SU-DHL-6 (cell line): ENCODE results near the gene ADAMTS7.
"Not testable (repeated sequence)": the region's sequence is repeated elsewhere in the genome, so short reads cannot be mapped to it uniquely, and the experiment has no call there.

ENCODE experiments used
- H2AFZ ChIP-seq: fragments of 200-600 bp; sonication (generic); 2 replicates; pipeline ENCODE4 v1.6.1; 2014; ENCODE audit warnings: low read depth, mild to moderate bottlenecking, moderate library complexity, mixed read lengths, antibody characterized with exemption, low read length; ENCODE audit not compliant: severe bottlenecking
- H3F3A ChIP-seq: fragments of 200-600 bp; shearing (Covaris generic); 2 replicates; pipeline ENCODE4 v1.6.0; 2016; ENCODE audit warnings: antibody characterized with exemption, mild to moderate bottlenecking; ENCODE audit not compliant: insufficient read depth
- H3K27ac ChIP-seq: fragments of 200-600 bp; sonication (generic); 2 replicates; pipeline ENCODE4 v1.5.1; 2016; ENCODE audit warnings: low read depth, mild to moderate bottlenecking, low read length, moderate library complexity, mixed read lengths
- H3K27me3 ChIP-seq: fragments of 200-600 bp; sonication (generic), shearing (Covaris generic); 2 replicates; pipeline ENCODE4 v1.6.0; 2014; ENCODE audit warnings: mild to moderate bottlenecking, low read length
- H3K36me3 ChIP-seq: fragments of 200-600 bp; sonication (generic); 2 replicates; pipeline ENCODE4 v1.6.1; 2014; ENCODE audit warnings: mild to moderate bottlenecking, low read length, mixed read lengths
- H3K4me2 ChIP-seq: fragments of 300-600, 200-600 bp; shearing (Covaris generic), sonication (generic); 2 replicates; pipeline ENCODE4 v1.6.0; 2014; ENCODE audit warnings: low read length, low read depth, mild to moderate bottlenecking; ENCODE audit not compliant: poor library complexity, severe bottlenecking
- H3K4me3 ChIP-seq: fragments of 200-600 bp; sonication (generic); 2 replicates; pipeline ENCODE4 v1.5.1; 2014; ENCODE audit warnings: antibody characterized with exemption, low read length, mild to moderate bottlenecking, mixed read lengths; ENCODE audit not compliant: insufficient read depth, poor library complexity, severe bottlenecking
- H3K79me2 ChIP-seq: fragments of 200-600 bp; sonication (generic); 2 replicates; pipeline ENCODE4 v1.6.1; 2014; ENCODE audit warnings: mild to moderate bottlenecking, low read length, moderate library complexity; ENCODE audit not compliant: insufficient read depth
- H3K9ac ChIP-seq: fragments of 200-600 bp; sonication (generic); 2 replicates; pipeline ENCODE4 v1.7.0; 2014; ENCODE audit warnings: mild to moderate bottlenecking, low read length
- H3K9me2 ChIP-seq: fragments of 200-600 bp; sonication (generic); replicated peaks from 2 replicates; pipeline ENCODE4 v1.6.1; 2014; ENCODE audit warnings: low read length; ENCODE audit not compliant: insufficient read depth
- H3K9me3 ChIP-seq: fragments of 200-600 bp; sonication (generic); 2 replicates; pipeline ENCODE4 v1.6.1; 2014; ENCODE audit warnings: low read length, mixed read lengths; ENCODE audit not compliant: insufficient read depth
- H4K20me1 ChIP-seq: fragments of 200-600 bp; sonication (generic); 2 replicates; pipeline ENCODE4 v1.6.1; 2014; ENCODE audit warnings: low read depth, mild to moderate bottlenecking, antibody characterized with exemption, low read length, moderate library complexity, mixed read lengths
- EZH2phosphoT487 ChIP-seq: fragments of 200-600 bp; sonication (generic), shearing (Covaris generic); conservative IDR thresholded peaks from 2 replicates; pipeline ENCODE4 v1.6.1; 2018; ENCODE audit warnings: mild to moderate bottlenecking, antibody characterized with exemption, low read length, moderate library complexity, mixed read lengths
- TF ChIP-seq, protein P1 (sequence below): fragments of 200-600 bp; sonication (generic); IDR thresholded peaks from one replicate; pipeline ENCODE4 v1.5.1; 2017; ENCODE audit warnings: antibody characterized with exemption, mild to moderate bottlenecking, low read length, moderate library complexity; ENCODE audit not compliant: insufficient read depth, poor library complexity, severe bottlenecking

ADAMTS7 gene

DNA sequence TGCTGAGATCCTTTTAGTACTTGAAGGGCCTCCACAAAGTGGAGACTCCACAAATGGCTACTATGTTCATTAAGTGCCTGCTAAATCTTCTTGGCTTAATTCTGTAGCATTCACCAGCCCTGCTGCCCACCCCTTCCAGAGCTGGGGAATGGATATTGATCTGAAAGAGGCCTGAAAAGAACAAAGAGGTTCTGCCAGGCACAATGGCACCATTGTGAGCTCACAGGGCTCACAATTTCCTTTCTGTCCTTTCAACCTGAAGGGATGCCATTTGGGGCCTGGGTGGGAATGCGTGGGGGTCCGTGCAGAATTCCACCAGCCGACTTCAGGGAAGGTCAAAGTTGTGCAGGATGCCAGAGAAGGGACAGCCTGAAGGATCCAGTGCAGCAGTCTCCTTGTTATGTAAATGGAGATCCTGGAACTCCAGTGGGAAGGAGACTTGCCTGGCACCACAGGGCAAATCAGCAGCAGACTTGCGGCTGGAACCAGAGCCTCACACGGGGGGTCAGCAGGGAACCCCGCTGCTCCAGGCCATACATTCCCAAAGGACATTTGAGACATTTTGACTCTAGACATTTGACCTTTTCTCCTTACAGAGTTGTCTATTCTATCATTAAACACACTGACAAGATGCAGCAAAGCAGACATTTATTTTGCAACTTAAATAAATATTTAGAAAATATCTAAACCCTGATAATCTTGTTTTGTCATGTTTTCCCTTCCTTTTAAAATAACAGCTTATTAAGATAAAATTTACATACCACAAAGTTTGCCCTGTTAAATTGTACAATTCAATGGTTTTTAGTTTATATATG, 39.9 kb upstream of the ADAMTS7 start:
- H3K4me2 ChIP-seq, result no peak overlapping the region
- no peaks in the 10 kb centered on the region for H3K36me3 ChIP-seq
- H3K27me3 ChIP-seq, result no peaks in the 10 kb centered on the region
- no peak overlapping the region for H3K27ac ChIP-seq
- no peak overlapping the region for H3K4me3 ChIP-seq
- TF ChIP-seq, protein P1, sequence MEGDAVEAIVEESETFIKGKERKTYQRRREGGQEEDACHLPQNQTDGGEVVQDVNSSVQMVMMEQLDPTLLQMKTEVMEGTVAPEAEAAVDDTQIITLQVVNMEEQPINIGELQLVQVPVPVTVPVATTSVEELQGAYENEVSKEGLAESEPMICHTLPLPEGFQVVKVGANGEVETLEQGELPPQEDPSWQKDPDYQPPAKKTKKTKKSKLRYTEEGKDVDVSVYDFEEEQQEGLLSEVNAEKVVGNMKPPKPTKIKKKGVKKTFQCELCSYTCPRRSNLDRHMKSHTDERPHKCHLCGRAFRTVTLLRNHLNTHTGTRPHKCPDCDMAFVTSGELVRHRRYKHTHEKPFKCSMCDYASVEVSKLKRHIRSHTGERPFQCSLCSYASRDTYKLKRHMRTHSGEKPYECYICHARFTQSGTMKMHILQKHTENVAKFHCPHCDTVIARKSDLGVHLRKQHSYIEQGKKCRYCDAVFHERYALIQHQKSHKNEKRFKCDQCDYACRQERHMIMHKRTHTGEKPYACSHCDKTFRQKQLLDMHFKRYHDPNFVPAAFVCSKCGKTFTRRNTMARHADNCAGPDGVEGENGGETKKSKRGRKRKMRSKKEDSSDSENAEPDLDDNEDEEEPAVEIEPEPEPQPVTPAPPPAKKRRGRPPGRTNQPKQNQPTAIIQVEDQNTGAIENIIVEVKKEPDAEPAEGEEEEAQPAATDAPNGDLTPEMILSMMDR, result no peak
- TF ChIP-seq EZH2phosphoT487, result no peak
- H3K9ac ChIP-seq, result no peak overlapping the region
- no peak overlapping the region for H2AFZ ChIP-seq
- H3K79me2 ChIP-seq, result no peaks in the 10 kb centered on the region
- H4K20me1 ChIP-seq, result no peaks in the 10 kb centered on the region
- H3K9me2 ChIP-seq, result no peaks in the 10 kb centered on the region
- no peaks in the 10 kb centered on the region for H3K9me3 ChIP-seq
- no peaks in the 10 kb centered on the region for H3F3A ChIP-seq

DNA sequence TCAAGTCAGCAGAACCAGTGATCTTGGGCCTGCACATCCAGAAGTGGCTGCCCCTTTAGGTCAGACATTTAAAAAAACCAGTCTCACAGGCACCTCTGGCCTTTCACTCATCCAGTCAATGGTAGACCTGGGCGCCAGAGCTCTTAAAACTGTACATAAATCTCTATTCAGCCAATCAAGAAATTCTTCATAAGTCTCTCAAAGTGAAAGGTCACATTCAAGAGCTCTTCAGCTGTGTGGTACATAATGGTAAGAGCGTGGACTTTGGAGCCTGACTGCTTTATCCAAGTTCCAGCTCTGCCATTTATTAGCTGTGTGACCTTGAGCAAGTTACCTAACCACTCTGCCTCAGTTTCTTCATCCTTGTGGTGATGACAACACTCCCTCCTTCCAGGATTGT, 39.1 kb upstream of the ADAMTS7 start:
- TF ChIP-seq, protein P1, result no peak
- TF ChIP-seq EZH2phosphoT487, result no peak
- Histone ChIP-seq H3K79me2 (no peaks in the 10 kb centered on the region), H3K9me2 (no peaks in the 10 kb centered on the region), H3K9me3 (no peaks in the 10 kb centered on the region), H3K9ac (no peak overlapping the region), H3K4me2 (no peak overlapping the region), H4K20me1 (no peaks in the 10 kb centered on the region), H3K36me3 (no peaks in the 10 kb centered on the region), H3F3A (no peaks in the 10 kb centered on the region), H3K27ac (no peak overlapping the region), H2AFZ (no peak overlapping the region), H3K4me3 (no peak overlapping the region), H3K27me3 (no peaks in the 10 kb centered on the region)

DNA sequence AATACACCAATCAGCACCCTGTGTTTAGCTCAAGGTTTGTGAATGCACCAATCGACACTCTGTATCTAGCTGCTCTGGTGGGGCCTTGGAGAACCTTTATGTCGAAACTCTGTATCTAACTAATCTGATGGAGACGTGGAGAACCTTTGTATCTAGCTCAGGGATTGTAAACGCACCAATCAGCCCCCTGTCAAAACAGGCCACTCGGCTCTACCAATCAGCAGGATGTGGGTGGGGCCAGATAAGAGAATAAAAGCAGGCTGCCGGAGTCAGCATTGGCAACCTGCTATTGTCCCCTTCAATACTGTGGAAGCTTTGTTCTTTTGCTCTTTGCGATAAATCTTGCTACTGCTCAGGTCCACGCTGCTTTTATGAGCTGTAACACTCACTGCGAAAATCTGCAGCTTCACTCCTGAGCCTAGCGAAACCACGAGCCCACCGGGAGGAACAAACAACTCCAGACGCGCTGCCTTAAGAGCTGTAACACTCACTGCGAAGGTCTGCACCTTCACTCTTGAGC, 36.2 kb upstream of the ADAMTS7 start:
- H2AFZ ChIP-seq, H3K27me3 ChIP-seq, H3K9me2 ChIP-seq, H3K27ac ChIP-seq, H3K36me3 ChIP-seq, H3F3A ChIP-seq, H3K4me2 ChIP-seq, H3K79me2 ChIP-seq, H3K9ac ChIP-seq, H3K4me3 ChIP-seq, H3K9me3 ChIP-seq, H4K20me1 ChIP-seq: not testable (repeated sequence)

DNA sequence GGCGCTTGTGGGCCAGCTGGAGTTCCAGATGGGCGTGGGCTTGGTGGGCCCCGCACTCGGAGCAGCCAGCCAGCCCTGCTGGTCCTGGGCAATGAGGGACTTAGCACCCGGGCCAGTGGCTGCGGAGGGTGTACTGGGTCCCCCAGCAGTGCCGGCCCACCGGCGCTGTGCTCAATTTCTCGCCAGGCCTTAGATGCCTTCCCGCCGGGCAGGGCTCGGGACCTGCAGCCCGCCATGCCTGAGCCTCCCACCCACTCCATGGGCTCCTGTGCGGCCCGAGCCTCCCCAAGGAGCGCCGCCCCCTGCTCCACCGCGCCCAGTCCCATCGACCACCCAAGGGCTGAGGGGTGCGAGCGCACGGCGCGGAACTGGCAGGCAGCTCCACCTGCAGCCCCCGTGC, 35.6 kb upstream of the ADAMTS7 start:
- H3F3A ChIP-seq, H3K9me3 ChIP-seq, H3K9me2 ChIP-seq, H3K9ac ChIP-seq, H3K27me3 ChIP-seq, H3K27ac ChIP-seq, H3K79me2 ChIP-seq, H3K4me2 ChIP-seq, H4K20me1 ChIP-seq, H3K4me3 ChIP-seq, H3K36me3 ChIP-seq, H2AFZ ChIP-seq: not testable (repeated sequence)
